HG02870 (cell line): ENCODE data around the gene NME3.
"Not testable (repeated sequence)": the region's sequence is repeated elsewhere in the genome, so short reads cannot be mapped to it uniquely, and the experiment has no call there.

Experiments
- ATAC-seq: cut with Tn5 transposase; IDR thresholded peaks from one replicate; pipeline ENCODE4 v1.9.1; 2021; ENCODE audit warnings: mild to moderate bottlenecking, moderate library complexity; ENCODE audit not compliant: unreplicated experiment

NME3 gene

GRCh38 chr16:1771188-1771863 lies at the start of gene NME3:
NME3 (minus strand) TSS chr16:1771543; CDS start chr16:1771534, 9 bp downstream.
- ATAC-seq: peak; percentile 29

GRCh38 chr16:1820946-1821290 lies 49.6 kb upstream of the NME3 start:
- ATAC-seq: no peak

GRCh38 chr16:1820096-1820945 lies 49.0 kb upstream of the NME3 start:
- no peak for ATAC-seq

GRCh38 chr16:1819611-1820010 lies 48.3 kb upstream of the NME3 start:
- no peak for ATAC-seq

- no peak for ATAC-seq
Measured at GRCh38 chr16:1818873-1819525, 47.7 kb upstream of the NME3 start.

- ATAC-seq: no peak
Measured at GRCh38 chr16:1818204-1818872, 47.0 kb upstream of the NME3 start.

- ATAC-seq: no peak
Measured at GRCh38 chr16:1817716-1818115, 46.4 kb upstream of the NME3 start.

- ATAC-seq: no peak
Measured at GRCh38 chr16:1817276-1817589, 45.9 kb upstream of the NME3 start.

GRCh38 chr16:1816396-1817275 lies 45.3 kb upstream of the NME3 start:
- no peak for ATAC-seq

- no peak for ATAC-seq
Measured at GRCh38 chr16:1815461-1815860, 44.1 kb upstream of the NME3 start.

- no peak for ATAC-seq
Measured at GRCh38 chr16:1812732-1813163, 41.4 kb upstream of the NME3 start.

- no peak for ATAC-seq
Measured at GRCh38 chr16:1810536-1810935, 39.2 kb upstream of the NME3 start.

- ATAC-seq: no peak
Measured at GRCh38 chr16:1810106-1810505, 38.8 kb upstream of the NME3 start.

GRCh38 chr16:1809281-1809801 lies 38.0 kb upstream of the NME3 start:
- no peak for ATAC-seq

GRCh38 chr16:1808691-1809090 lies 37.3 kb upstream of the NME3 start:
- no peak for ATAC-seq

- ATAC-seq: no peak
Measured at GRCh38 chr16:1807626-1808025, 36.3 kb upstream of the NME3 start.

GRCh38 chr16:1800701-1801100 lies 29.4 kb upstream of the NME3 start:
- no peak for ATAC-seq

- ATAC-seq: not testable (repeated sequence)
Measured at GRCh38 chr16:1799263-1799662, 27.9 kb upstream of the NME3 start.

- ATAC-seq: no peak
Measured at GRCh38 chr16:1794908-1795666, 23.7 kb upstream of the NME3 start.
